PC-3 (cell line): ENCODE data around the gene KCNQ1. TPM values are rescaled to one million over a fixed set of nuclear protein-coding genes. Genes with fewer than 3 reads are reported as not detected.

Source experiments
- ATAC-seq: fragments of 200-7000 bp; cut with Tn5 transposase; 2 replicates; pipeline ENCODE4 v1.9.1; 2020; ENCODE audit warnings: mild to moderate bottlenecking, moderate library complexity
- BruUV-seq: library from RNA; stranded (reverse); fragments of 400-500 nt; replicated peaks from 2 replicates; lab custom pipeline; 2021; lab: Mats Ljungman, UMichigan
- CTCF ChIA-PET: fragments of 300-600 bp; sonication (Branson Sonifier 250); formaldehyde crosslinking; loops from one replicate; lab custom pipeline; 2022; ENCODE audit warnings: antibody characterized with exemption; lab: Charles Lee
- POLR2A ChIA-PET: fragments of 300-600 bp; sonication (Branson Sonifier 250); formaldehyde crosslinking; loops from one replicate; lab custom pipeline; 2022; ENCODE audit warnings: antibody characterized with exemption; ENCODE audit not compliant: unreplicated experiment; lab: Charles Lee
- DNase-seq: peaks from one replicate; pipeline ENCODE4 v3.0.0-alpha.2; 2015
- H2AFZ ChIP-seq: fragments of 300-600 bp; sonication (generic); 2 replicates; pipeline ENCODE4 v1.6.0; 2016; ENCODE audit warnings: antibody characterized with exemption, low read length
- H3F3A ChIP-seq: fragments of 300-600 bp; sonication (generic); one replicate; pipeline ENCODE4 v1.6.0; 2017; ENCODE audit warnings: antibody characterized with exemption, low read length, control low read depth, mild to moderate bottlenecking; ENCODE audit not compliant: unreplicated experiment
- H3K27ac ChIP-seq: fragments of 300-600 bp; sonication (generic); 2 replicates; pipeline ENCODE4 v1.5.1; 2016; ENCODE audit warnings: mild to moderate bottlenecking, low read length
- H3K27me3 ChIP-seq: fragments of 300-600 bp; sonication (generic); 2 replicates; pipeline ENCODE4 v1.6.1; 2016; ENCODE audit warnings: low read length, mixed read lengths
- H3K36me3 ChIP-seq: fragments of 300-600 bp; sonication (generic); 2 replicates; pipeline ENCODE4 v1.6.1; 2016; ENCODE audit warnings: low read depth, mixed run types, low read length, mixed read lengths
- H3K4me1 ChIP-seq: fragments of 300-600 bp; sonication (generic); 2 replicates; pipeline ENCODE4 v1.5.1; 2016; ENCODE audit warnings: low read length; ENCODE audit not compliant: insufficient read depth
- H3K4me2 ChIP-seq: fragments of 300-600 bp; sonication (generic); 2 replicates; pipeline ENCODE4 v1.6.0; 2016; ENCODE audit warnings: low read length
- H3K4me3 ChIP-seq: fragments of 300-600 bp; sonication (generic); 2 replicates; pipeline ENCODE4 v1.5.1; 2016; ENCODE audit warnings: mild to moderate bottlenecking, low read length, mixed read lengths
- H3K79me2 ChIP-seq: fragments of 300-600 bp; sonication (generic); 2 replicates; pipeline ENCODE4 v1.6.1; 2017; ENCODE audit warnings: low read length, mixed read lengths
- H3K9ac ChIP-seq: fragments of 300-600 bp; sonication (generic); 2 replicates; pipeline ENCODE4 v1.6.0; 2016; ENCODE audit warnings: mild to moderate bottlenecking, low read length
- H3K9me2 ChIP-seq: fragments of 300-600 bp; sonication (generic); replicated peaks from 2 replicates; pipeline ENCODE4 v1.6.1; 2016; ENCODE audit warnings: mixed run types, low read length, mixed read lengths
- H3K9me3 ChIP-seq: fragments of 300-600 bp; sonication (generic); 2 replicates; pipeline ENCODE4 v1.6.1; 2016; ENCODE audit warnings: low read length, mixed read lengths
- H4K20me1 ChIP-seq: fragments of 300-600 bp; sonication (generic); 2 replicates; pipeline ENCODE4 v1.6.1; 2016; ENCODE audit warnings: low read length, mixed read lengths
- CTCF ChIP-seq: fragments of 300-600 bp; sonication (generic); conservative IDR thresholded peaks from 2 replicates; pipeline ENCODE4 v1.5.1; 2017; ENCODE audit warnings: antibody characterized with exemption, low read depth, mild to moderate bottlenecking, low read length
- EZH2 ChIP-seq: fragments of 300-600 bp; sonication (generic); IDR thresholded peaks from one replicate; pipeline ENCODE4 v1.6.1; 2017; ENCODE audit warnings: antibody characterized with exemption, mild to moderate bottlenecking, low read length; ENCODE audit not compliant: unreplicated experiment
- EZH2phosphoT487 ChIP-seq: fragments of 300-600 bp; sonication (generic); IDR thresholded peaks from 2 replicates; pipeline ENCODE4 v1.6.1; 2018; ENCODE audit warnings: mild to moderate bottlenecking, antibody characterized with exemption, low read length, borderline replicate concordance
- intact Hi-C: fragments of 100-400 bp; cut with micrococcal nuclease; formaldehyde crosslinking; loops from 2 replicates; pipeline ENCODE4 v1.9.0; 2023
- total RNA-seq: library from RNA; depleted of rRNA; stranded (reverse); fragments of >200 nt; gene quantifications from 2 replicates; pipeline ENCODE4 v1.2.3, GENCODE V29; 2014

The KCNQ1 gene
- total RNA-seq, 1 experiment from 2014 or later: 0.40 TPM

- no peak overlapping the region for H3K4me2 ChIP-seq
- ATAC-seq (no peak), DNase-seq (no peak)
- no peaks in the 10 kb centered on the region for H3K9me3 ChIP-seq
- no peak overlapping the region for H2AFZ ChIP-seq
- no peaks in the 10 kb centered on the region for H3K4me1 ChIP-seq
- H3F3A ChIP-seq: no peaks in the 10 kb centered on the region
- H3K27me3 ChIP-seq: no peaks in the 10 kb centered on the region
- H3K27ac ChIP-seq: no peak overlapping the region
- no peaks in the 10 kb centered on the region for H3K36me3 ChIP-seq
- H4K20me1 ChIP-seq: no peaks in the 10 kb centered on the region
- no peaks in the 10 kb centered on the region for H3K79me2 ChIP-seq
- TF ChIP-seq EZH2: no peak
- TF ChIP-seq EZH2phosphoT487: no peak
- no peak for TF ChIP-seq CTCF
- CTCF ChIA-PET: no interaction called here
- no TSS peak for BruUV-seq
- intact Hi-C loops: no loop called here
- no peak overlapping the region for H3K4me3 ChIP-seq
- no peaks in the 10 kb centered on the region for H3K9me2 ChIP-seq
- POLR2A ChIA-PET: no interaction called here
- H3K9ac ChIP-seq: no peak overlapping the region
Measured at GRCh38 chr11:2794046-2794967, 349.5 kb downstream of the KCNQ1 start.

GRCh38 chr11:2794968-2795322 is 350.1 kb downstream of the KCNQ1 start:
- Histone ChIP-seq H3F3A (no peaks in the 10 kb centered on the region), H3K4me1 (no peaks in the 10 kb centered on the region), H3K79me2 (no peaks in the 10 kb centered on the region), H3K27ac (no peak overlapping the region), H3K27me3 (no peaks in the 10 kb centered on the region), H2AFZ (no peak overlapping the region), H3K9ac (no peak overlapping the region), H3K4me3 (no peak overlapping the region), H4K20me1 (no peaks in the 10 kb centered on the region), H3K9me3 (no peaks in the 10 kb centered on the region), H3K9me2 (no peaks in the 10 kb centered on the region), H3K36me3 (no peaks in the 10 kb centered on the region), H3K4me2 (no peak overlapping the region)
- intact Hi-C loops: no loop called here
- CTCF ChIA-PET: no interaction called here
- TF ChIP-seq CTCF (no peak), EZH2phosphoT487 (no peak), EZH2 (no peak)
- no peak for ATAC-seq
- BruUV-seq: no TSS peak
- POLR2A ChIA-PET: no interaction called here
- DNase-seq: no peak

DNA sequence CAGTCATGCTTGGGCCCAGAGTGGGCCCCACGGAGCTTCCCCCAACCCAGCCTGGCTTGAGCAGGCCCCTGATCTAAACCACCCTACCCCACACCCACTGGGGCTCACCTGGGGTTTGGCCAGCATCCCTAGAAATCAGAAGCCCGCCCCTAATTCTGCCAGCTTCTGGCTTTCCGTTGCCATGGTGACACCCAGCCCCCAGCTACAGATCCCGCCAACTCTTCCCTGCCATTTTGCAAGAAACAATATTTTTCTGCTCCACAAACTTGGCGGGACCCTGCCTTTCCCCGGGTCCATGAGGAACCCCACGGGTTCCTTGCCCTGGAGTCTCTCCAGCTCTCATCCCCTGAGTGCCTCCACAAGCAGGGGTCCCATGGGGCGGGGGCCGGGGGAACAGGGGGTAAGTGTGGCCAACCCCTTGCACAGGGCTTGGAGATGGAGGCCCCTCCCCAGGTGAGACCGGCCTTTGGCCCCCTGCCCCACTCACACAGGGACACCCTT is 350.7 kb downstream of the KCNQ1 start:
- DNase-seq (no peak), ATAC-seq (no peak)
- Histone ChIP-seq H3K4me2 (no peak overlapping the region), H3K9ac (no peak overlapping the region), H3K4me1 (no peaks in the 10 kb centered on the region), H3K36me3 (no peaks in the 10 kb centered on the region), H3K27me3 (no peaks in the 10 kb centered on the region), H3K9me2 (no peaks in the 10 kb centered on the region), H3K27ac (no peak overlapping the region), H3K4me3 (no peak overlapping the region), H2AFZ (no peak overlapping the region), H3F3A (no peaks in the 10 kb centered on the region), H4K20me1 (no peaks in the 10 kb centered on the region), H3K79me2 (no peaks in the 10 kb centered on the region), H3K9me3 (no peaks in the 10 kb centered on the region)
- BruUV-seq: no TSS peak
- ChIA-PET POLR2A (no interaction called here), CTCF (no interaction called here)
- no peak for TF ChIP-seq EZH2
- no peak for TF ChIP-seq EZH2phosphoT487
- TF ChIP-seq CTCF: no peak
- intact Hi-C loops: no loop called here
